ENCODE data around the gene SMTNL1. TPM values are rescaled to one million over a fixed set of nuclear protein-coding genes. Genes with fewer than 3 reads are reported as not detected.
A peak's percentile ranks its signal among the peaks of the same experiment; 100 is the strongest.

Gene SMTNL1
- polyA plus RNA-seq, 2 donors, result not detected

- Histone ChIP-seq H3K27me3 (ENCODE audit: control insufficient read depth in 1 of 2, insufficient read depth in 2 of 2, low read length in 2 of 2) (no peaks in the 10 kb centered on the region), H3K4me1 (ENCODE audit: control insufficient read depth in 2 of 2, insufficient read depth in 2 of 2, low read length in 1 of 2) (peaks cover 0 to 2% of the 10 kb centered on the region in 2 donors), H3K4me3 (ENCODE audit: low read depth in 1 of 2, low read length in 2 of 2) (no peak overlapping the region), H3K27ac (ENCODE audit: low read depth in 2 of 2, low read length in 1 of 2) (peak overlapping the region in 1 of 2 donors; percentile 71), H3K36me3 (ENCODE audit: control insufficient read depth in 2 of 2, insufficient read depth in 2 of 2, low read length in 1 of 2) (no peaks in the 10 kb centered on the region), H3K9me3 (ENCODE audit: control insufficient read depth in 2 of 2, insufficient read depth in 1 of 2, low read depth in 1 of 2, low read length in 1 of 2) (no peaks in the 10 kb centered on the region)
- WGBS, 2 donors, result 38 to 80% methylated on average over 2 of the region's 2 CpGs
Observed at GRCh38 chr11:57599381-57599780, 62.0 kb downstream of the SMTNL1 start.

Other genes with a start within 250 kb of the SMTNL1 start
- gene TNKS1BP1, start 212.6 kb upstream of the SMTNL1 start, polyA plus RNA-seq, result 100 to 1,000 TPM; 114 to 249 TPM
- gene SSRP1, start 201.7 kb upstream of the SMTNL1 start, polyA plus RNA-seq, result 10 to 100 TPM; 18.8 to 67.4 TPM
- gene P2RX3, start 199.2 kb upstream of the SMTNL1 start, polyA plus RNA-seq, result not detected
- not detected for gene PRG3, start 156.4 kb upstream of the SMTNL1 start, polyA plus RNA-seq
- under 1 TPM; 0.45 to 0.60 TPM for gene PRG2, start 146.9 kb upstream of the SMTNL1 start, polyA plus RNA-seq
- gene SLC43A3, start 110.5 kb upstream of the SMTNL1 start, polyA plus RNA-seq, result 10 to 100 TPM; 24.0 to 28.9 TPM
- gene RTN4RL2, start 77.1 kb upstream of the SMTNL1 start, polyA plus RNA-seq, result under 1 TPM; 0.20 to 0.49 TPM
- gene SLC43A1, start 21.9 kb upstream of the SMTNL1 start, polyA plus RNA-seq, result 1 to 10 TPM; 2.5 to 3.7 TPM
- gene TIMM10, start 6.8 kb upstream of the SMTNL1 start, polyA plus RNA-seq, result 10 to 100 TPM; 38.8 to 61.6 TPM
- gene UBE2L6, start 30.1 kb downstream of the SMTNL1 start, polyA plus RNA-seq, result 10 to 100 TPM; 10.3 to 28.1 TPM
- 10 to 100 TPM; 36.5 to 99.3 TPM for gene SERPING1, start 60.1 kb downstream of the SMTNL1 start, polyA plus RNA-seq
- gene YPEL4, start 112.3 kb downstream of the SMTNL1 start, polyA plus RNA-seq, result under 1 TPM; 0.35 to 0.39 TPM
- 10 to 100 TPM in 1 of 2 donors, 1 to 10 TPM in 1; 4.4 to 11.4 TPM for gene CLP1, start 120.2 kb downstream of the SMTNL1 start, polyA plus RNA-seq
- 10 to 100 TPM; 57.4 to 59.7 TPM for gene ZDHHC5, start 130.5 kb downstream of the SMTNL1 start, polyA plus RNA-seq
- 10 to 100 TPM in 1 of 2 donors, 1 to 10 TPM in 1; 6.2 to 11.9 TPM for gene MED19, start 174.6 kb downstream of the SMTNL1 start, polyA plus RNA-seq
- gene TMX2, start 175.0 kb downstream of the SMTNL1 start, polyA plus RNA-seq, result 10 to 100 TPM; 37.1 to 68.9 TPM
- 100 to 1,000 TPM in 1 of 2 donors, 10 to 100 TPM in 1; 87.4 to 115 TPM for gene SELENOH, start 203.9 kb downstream of the SMTNL1 start, polyA plus RNA-seq
- gene BTBD18, start 214.2 kb downstream of the SMTNL1 start, polyA plus RNA-seq, result under 1 TPM in 1 of 2 donors, not detected in 1; 0.02 TPM
- gene CTNND1, start 224.2 kb downstream of the SMTNL1 start, polyA plus RNA-seq, result 100 to 1,000 TPM in 1 of 2 donors, 10 to 100 TPM in 1; 89.7 to 125 TPM

Data from esophagus (tissue), 2 donors.